Measurements from ENCODE around the gene ROBO2. TPM values are rescaled to one million over a fixed set of nuclear protein-coding genes. Genes with fewer than 3 reads are reported as not detected.

ROBO2 gene
- polyA plus RNA-seq, 2 of the 4 experiments (the other 2 are of a cell fraction), result 0.04 TPM; not detected in 1

GRCh38 chr3:77048186-77048585 is 8.3 kb downstream of the ROBO2 start:
- no peak for ATAC-seq
- Histone ChIP-seq H3K9me3 (no peaks in the 10 kb centered on the region), H3K27ac (no peak overlapping the region), H3K4me1 (no peaks in the 10 kb centered on the region), H3K4me2 (no peak overlapping the region), H3K4me3 (no peak overlapping the region)
- FAIRE-seq, result no peak
- TF ChIP-seq POLR2AphosphoS2 (conservative IDR thresholded peaks at IDR 0.05; ENCODE audit: low read length) (no peak), POLR2A (IDR thresholded peaks at IDR 0.05; ENCODE audit: low read length) (no peak)
- WGBS (ENCODE audit: missing lambda C conversion rate), result 29% methylated on average over 5 of the region's 5 CpGs
- no peak for DNase-seq (ENCODE audit: low read depth in 1 of 2, low spot score in 1 of 2)
- ChIA-PET POLR2A (no interaction called here), CTCF (interaction anchor here (1.3 kb wide), 1 partner anchor 9 kb away, joined by 5 read pairs; no protein-coding TSS in a partner anchor)

GRCh38 chr3:77051591-77051990 is 11.7 kb downstream of the ROBO2 start:
- WGBS (ENCODE audit: missing lambda C conversion rate), result 26% methylated on average over 5 of the region's 5 CpGs
- no peak overlapping the region for H3K27ac ChIP-seq

DNA sequence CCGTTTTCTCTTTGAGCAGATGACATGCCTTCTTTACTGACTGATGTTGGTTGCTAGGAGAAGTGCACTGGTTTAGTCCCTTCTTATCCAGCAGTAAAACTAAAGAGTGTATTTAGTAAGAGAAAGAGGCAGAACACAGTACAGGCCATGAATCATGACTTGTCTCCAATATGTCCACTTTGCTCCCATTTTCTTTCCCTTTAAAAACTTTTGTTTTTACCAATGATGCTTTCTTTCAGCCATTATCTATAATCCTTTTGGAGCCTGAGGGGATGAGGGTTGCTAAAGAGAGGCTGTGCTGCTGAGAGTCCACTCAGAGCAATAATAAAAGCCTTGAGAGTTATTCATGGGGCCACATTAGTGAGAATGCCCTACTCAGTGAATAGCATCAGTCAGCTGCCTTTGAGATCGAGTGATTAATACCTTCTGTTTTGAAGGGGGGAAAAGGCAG is 12.2 kb downstream of the ROBO2 start:
- WGBS (ENCODE audit: missing lambda C conversion rate), result 2% methylated on average over 2 of the region's 2 CpGs
- FAIRE-seq (no peak), ATAC-seq (no peak), DNase-seq (ENCODE audit: low read depth in 1 of 2, low spot score in 1 of 2) (no peak)
- H3K4me1 ChIP-seq, result no peaks in the 10 kb centered on the region
- CTCF ChIA-PET, result no interaction called here
- no peaks in the 10 kb centered on the region for H3K9me3 ChIP-seq
- POLR2A ChIA-PET, result no interaction called here
- H3K4me3 ChIP-seq, result no peak overlapping the region
- no peak overlapping the region for H3K27ac ChIP-seq
- no peak overlapping the region for H3K4me2 ChIP-seq
- TF ChIP-seq, protein P1, sequence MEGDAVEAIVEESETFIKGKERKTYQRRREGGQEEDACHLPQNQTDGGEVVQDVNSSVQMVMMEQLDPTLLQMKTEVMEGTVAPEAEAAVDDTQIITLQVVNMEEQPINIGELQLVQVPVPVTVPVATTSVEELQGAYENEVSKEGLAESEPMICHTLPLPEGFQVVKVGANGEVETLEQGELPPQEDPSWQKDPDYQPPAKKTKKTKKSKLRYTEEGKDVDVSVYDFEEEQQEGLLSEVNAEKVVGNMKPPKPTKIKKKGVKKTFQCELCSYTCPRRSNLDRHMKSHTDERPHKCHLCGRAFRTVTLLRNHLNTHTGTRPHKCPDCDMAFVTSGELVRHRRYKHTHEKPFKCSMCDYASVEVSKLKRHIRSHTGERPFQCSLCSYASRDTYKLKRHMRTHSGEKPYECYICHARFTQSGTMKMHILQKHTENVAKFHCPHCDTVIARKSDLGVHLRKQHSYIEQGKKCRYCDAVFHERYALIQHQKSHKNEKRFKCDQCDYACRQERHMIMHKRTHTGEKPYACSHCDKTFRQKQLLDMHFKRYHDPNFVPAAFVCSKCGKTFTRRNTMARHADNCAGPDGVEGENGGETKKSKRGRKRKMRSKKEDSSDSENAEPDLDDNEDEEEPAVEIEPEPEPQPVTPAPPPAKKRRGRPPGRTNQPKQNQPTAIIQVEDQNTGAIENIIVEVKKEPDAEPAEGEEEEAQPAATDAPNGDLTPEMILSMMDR (IDR thresholded peaks at IDR 0.05), result no peak
- no peak for TF ChIP-seq MAFK (IDR thresholded peaks at IDR 0.05; ENCODE audit: partially characterized antibody)
- no peak for TF ChIP-seq FOSL2 (IDR thresholded peaks at IDR 0.05)
- no peak for TF ChIP-seq FOSL2 (CRISPR knock-in tag; IDR thresholded peaks at IDR 0.05)
- TF ChIP-seq CHD2 (IDR thresholded peaks at IDR 0.05; ENCODE audit: low read length, partially characterized antibody), result no peak
- no peak for TF ChIP-seq ESRRA (IDR thresholded peaks at IDR 0.05; ENCODE audit: borderline replicate concordance, low read length)
- TF ChIP-seq NR3C1 (IDR thresholded peaks at IDR 0.05), result no peak
- TF ChIP-seq SMC3 (IDR thresholded peaks at IDR 0.05), result no peak
- TF ChIP-seq ZC3H11A (IDR thresholded peaks at IDR 0.05), result no peak
- TF ChIP-seq ZSCAN20 (CRISPR knock-in tag; IDR thresholded peaks at IDR 0.05), result no peak
- no peak for TF ChIP-seq EHMT2 (IDR thresholded peaks at IDR 0.05; ENCODE audit: low read depth)
- no peak for TF ChIP-seq HDAC2 (IDR thresholded peaks at IDR 0.05)
- TF ChIP-seq MAX (IDR thresholded peaks at IDR 0.05), result no peak
- TF ChIP-seq NPAS2 (CRISPR knock-in tag; IDR thresholded peaks at IDR 0.05; ENCODE audit: borderline replicate concordance), result no peak
- no peak for TF ChIP-seq BCL3 (IDR thresholded peaks at IDR 0.05)

More at GRCh38 chr3:77051591-77051990, 11.7 kb downstream of the ROBO2 start:
- H3K4me1 ChIP-seq, result no peaks in the 10 kb centered on the region
- no peaks in the 10 kb centered on the region for H3K9me3 ChIP-seq
- ATAC-seq (no peak), FAIRE-seq (no peak), DNase-seq (ENCODE audit: low read depth in 1 of 2, low spot score in 1 of 2) (no peak)
- ChIA-PET POLR2A (no interaction called here), CTCF (no interaction called here)
- TF ChIP-seq CBX8 (IDR thresholded peaks at IDR 0.05), result no peak
- no peak for TF ChIP-seq FOXS1 (CRISPR knock-in tag; IDR thresholded peaks at IDR 0.05)
- TF ChIP-seq JUN (IDR thresholded peaks at IDR 0.05), result no peak
- TF ChIP-seq BCL3 (IDR thresholded peaks at IDR 0.05), result no peak
- no peak for TF ChIP-seq SMC3 (IDR thresholded peaks at IDR 0.05)
- TF ChIP-seq EHMT2 (IDR thresholded peaks at IDR 0.05; ENCODE audit: low read depth), result no peak
- TF ChIP-seq TP53 (CRISPR knock-in tag; IDR thresholded peaks at IDR 0.05), result no peak
- no peak overlapping the region for H3K4me3 ChIP-seq
- no peak overlapping the region for H3K4me2 ChIP-seq
